Cardiac muscle cell (in vitro differentiated cells and primary cell): Measurements from ENCODE around the gene TMEM94. TPM values are rescaled to one million over a fixed set of nuclear protein-coding genes. Genes with fewer than 3 reads are reported as not detected.
A peak's percentile ranks its signal among the peaks of the same experiment; 100 is the strongest.

Experiments
- DNase-seq, 2 donors: peaks; one replicate each; pipeline versions ENCODE4 v3.0.0 to v3.0.0-alpha.2; 2010 to 2017; ENCODE audit warnings: low read depth in 1 of 2, low spot score in 1 of 2
- H3K27ac ChIP-seq: fragments of 200-600 bp; sonication (generic); 2 replicates; pipeline ENCODE4 v1.5.1; 2016
- H3K27me3 ChIP-seq: fragments of 200-600 bp; sonication (generic); 2 replicates; pipeline ENCODE4 v1.6.0; 2016; ENCODE audit warnings: control low read depth
- H3K36me3 ChIP-seq: fragments of 200-600 bp; sonication (generic); 2 replicates; pipeline ENCODE4 v1.5.1; 2016; ENCODE audit warnings: control low read depth
- H3K4me1 ChIP-seq: fragments of 200-600 bp; sonication (generic); 2 replicates; pipeline ENCODE4 v1.8.1; 2017; ENCODE audit warnings: low read depth, mild to moderate bottlenecking, mixed run types
- H3K4me3 ChIP-seq: fragments of 200-600 bp; sonication (generic); 2 replicates; pipeline ENCODE4 v1.5.1; 2016; ENCODE audit warnings: mild to moderate bottlenecking
- H3K9me3 ChIP-seq: fragments of 200-600 bp; sonication (generic); 2 replicates; pipeline ENCODE4 v1.5.1; 2017; ENCODE audit warnings: low read depth, mild to moderate bottlenecking, control low read depth
- polyA plus RNA-seq: library from polyadenylated mRNA; unstranded; fragments of >200 nt; fragmentation: Nextera tagmentation; extraction: Ambion mirVana; gene quantifications from 2 replicates; pipeline ENCODE4 v1.2.1, GENCODE V29; 2016
- total RNA-seq: library from RNA; depleted of rRNA; stranded (reverse); fragments of >200 nt; gene quantifications from 2 replicates; pipeline ENCODE4 v1.2.3, GENCODE V29; 2016
- TF ChIP-seq, protein P1 (sequence below): IDR thresholded peaks from 2 replicates; pipeline ENCODE4 v1.5.1; 2012; ENCODE audit warnings: low read depth, mild to moderate bottlenecking, low read length

TMEM94 gene
- total and polyA plus RNA-seq, 2 experiments from 2014 or later: 74.2 to 105 TPM

DNA sequence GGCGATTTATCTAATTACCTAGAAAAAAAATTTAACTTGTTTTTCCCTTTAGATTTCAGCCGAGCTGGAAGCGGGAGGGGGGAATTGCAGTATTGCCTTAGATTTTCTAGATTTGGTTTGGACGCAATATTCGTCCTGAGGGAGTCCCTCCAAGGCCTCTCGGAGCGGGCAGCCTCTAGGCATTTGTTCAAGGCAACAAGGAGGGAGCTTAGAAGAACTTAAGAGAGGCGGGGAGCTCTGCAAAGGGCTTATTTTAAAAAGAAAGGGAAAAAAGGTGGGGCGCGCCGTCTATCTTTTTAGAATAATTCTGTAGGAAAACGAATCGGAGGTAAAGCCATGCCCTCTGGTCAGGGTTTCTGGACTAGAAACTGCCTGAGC, 407 bp upstream of the TMEM94 start:
- H3K36me3 ChIP-seq: no peaks in the 10 kb centered on the region
- H3K27ac ChIP-seq: peak overlapping the region; percentile 70
- no peaks in the 10 kb centered on the region for H3K9me3 ChIP-seq
- peak overlapping the region; percentile 21 for H3K4me3 ChIP-seq
- H3K4me1 ChIP-seq: peaks cover 20% of the 10 kb centered on the region
- TF ChIP-seq, protein P1, sequence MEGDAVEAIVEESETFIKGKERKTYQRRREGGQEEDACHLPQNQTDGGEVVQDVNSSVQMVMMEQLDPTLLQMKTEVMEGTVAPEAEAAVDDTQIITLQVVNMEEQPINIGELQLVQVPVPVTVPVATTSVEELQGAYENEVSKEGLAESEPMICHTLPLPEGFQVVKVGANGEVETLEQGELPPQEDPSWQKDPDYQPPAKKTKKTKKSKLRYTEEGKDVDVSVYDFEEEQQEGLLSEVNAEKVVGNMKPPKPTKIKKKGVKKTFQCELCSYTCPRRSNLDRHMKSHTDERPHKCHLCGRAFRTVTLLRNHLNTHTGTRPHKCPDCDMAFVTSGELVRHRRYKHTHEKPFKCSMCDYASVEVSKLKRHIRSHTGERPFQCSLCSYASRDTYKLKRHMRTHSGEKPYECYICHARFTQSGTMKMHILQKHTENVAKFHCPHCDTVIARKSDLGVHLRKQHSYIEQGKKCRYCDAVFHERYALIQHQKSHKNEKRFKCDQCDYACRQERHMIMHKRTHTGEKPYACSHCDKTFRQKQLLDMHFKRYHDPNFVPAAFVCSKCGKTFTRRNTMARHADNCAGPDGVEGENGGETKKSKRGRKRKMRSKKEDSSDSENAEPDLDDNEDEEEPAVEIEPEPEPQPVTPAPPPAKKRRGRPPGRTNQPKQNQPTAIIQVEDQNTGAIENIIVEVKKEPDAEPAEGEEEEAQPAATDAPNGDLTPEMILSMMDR: no peak
- no peak for DNase-seq
- no peaks in the 10 kb centered on the region for H3K27me3 ChIP-seq

DNA sequence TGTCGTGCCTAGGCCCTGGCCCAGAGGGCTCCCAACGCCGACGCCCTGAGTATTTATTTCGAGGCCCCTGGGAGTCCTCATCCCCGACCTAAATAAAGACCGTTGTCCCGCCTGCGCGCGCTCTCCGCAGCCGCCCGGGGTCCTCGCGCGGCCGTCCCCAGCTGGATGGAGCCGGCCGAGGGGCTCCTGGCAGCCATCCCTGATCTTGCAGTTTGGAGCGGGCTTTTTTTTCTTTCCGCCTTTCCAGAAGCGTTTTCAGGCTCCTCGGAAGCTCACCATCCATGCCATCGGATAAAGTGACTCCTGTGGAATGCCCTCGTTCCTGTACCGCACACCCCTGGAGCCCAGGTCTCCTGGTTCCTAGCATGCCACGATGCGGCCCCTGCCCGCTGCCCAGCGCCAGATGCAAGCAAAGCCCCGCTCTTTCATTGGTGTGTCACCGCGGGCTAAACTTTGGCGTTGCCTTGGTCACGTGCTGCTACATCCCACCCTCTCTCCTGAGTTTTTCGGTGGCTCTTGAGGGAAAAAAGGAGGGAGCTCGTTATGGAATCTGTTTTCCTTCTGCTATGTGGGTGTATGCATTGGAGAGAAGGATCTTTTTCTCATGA, 716 bp downstream of the TMEM94 start:
- Histone ChIP-seq H3K4me1 (peaks cover 20% of the 10 kb centered on the region), H3K36me3 (no peaks in the 10 kb centered on the region), H3K27me3 (no peaks in the 10 kb centered on the region), H3K27ac (peak overlapping the region; percentile 72), H3K9me3 (no peaks in the 10 kb centered on the region), H3K4me3 (peak overlapping the region; percentile 42)
- TF ChIP-seq, protein P1: no peak
- DNase-seq: peak; percentile 54 to 56

DNA sequence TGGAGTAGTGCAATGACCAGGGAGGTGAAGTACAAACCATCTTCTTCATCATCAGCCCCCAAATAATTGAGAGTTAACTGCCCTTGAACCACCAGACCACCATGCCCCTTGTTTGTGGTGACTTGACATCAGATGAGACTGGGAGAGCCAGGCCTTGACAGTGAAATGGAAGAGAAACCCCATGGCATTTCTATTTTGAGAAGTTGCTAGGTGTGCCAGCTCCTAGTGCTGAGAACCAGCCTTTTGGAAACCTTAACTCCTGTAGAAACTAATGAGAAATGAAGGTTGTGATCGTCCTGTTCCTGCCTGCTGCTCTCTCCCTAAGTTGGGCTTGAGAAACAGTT, 2.8 kb downstream of the TMEM94 start:
- no peaks in the 10 kb centered on the region for H3K36me3 ChIP-seq
- peak overlapping the region; percentile 65 for H3K27ac ChIP-seq
- no peaks in the 10 kb centered on the region for H3K9me3 ChIP-seq
- TF ChIP-seq, protein P1: no peak
- H3K4me1 ChIP-seq: peaks cover 20% of the 10 kb centered on the region
- H3K4me3 ChIP-seq: no peak overlapping the region
- no peak for DNase-seq
- H3K27me3 ChIP-seq: no peaks in the 10 kb centered on the region

DNA sequence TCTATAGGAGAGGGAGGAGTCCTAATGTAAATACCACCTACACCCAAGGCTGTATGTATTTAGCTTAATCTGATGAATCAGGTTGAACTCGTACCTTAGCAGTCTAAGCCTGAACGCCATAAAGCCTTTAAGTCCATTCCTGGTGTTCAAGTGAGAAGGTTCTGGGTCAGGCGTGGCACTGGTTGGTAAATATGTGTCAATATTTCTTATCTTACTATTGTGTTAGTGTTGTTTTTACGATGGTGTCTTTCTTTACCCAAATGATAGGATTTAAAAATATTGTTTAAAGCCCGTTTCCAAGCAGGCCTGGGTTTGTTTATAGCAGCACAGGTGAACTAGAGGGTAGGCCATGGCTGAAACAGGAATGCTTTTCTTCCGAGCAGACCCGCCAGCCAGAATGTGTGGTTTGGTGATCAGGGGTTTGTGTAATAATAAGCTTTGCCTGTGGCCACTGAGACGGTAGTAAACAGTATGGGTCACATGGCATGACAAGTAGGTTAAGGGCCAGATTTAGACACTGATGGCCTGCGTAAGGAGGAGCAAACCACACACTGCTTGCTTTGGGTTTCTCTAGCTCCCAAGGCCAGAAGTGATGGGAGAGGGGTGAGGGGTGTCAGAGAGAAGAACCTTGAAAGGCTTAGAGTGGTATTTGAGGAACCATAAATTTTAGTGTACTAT, 3.3 kb downstream of the TMEM94 start:
- no peak for DNase-seq

DNA sequence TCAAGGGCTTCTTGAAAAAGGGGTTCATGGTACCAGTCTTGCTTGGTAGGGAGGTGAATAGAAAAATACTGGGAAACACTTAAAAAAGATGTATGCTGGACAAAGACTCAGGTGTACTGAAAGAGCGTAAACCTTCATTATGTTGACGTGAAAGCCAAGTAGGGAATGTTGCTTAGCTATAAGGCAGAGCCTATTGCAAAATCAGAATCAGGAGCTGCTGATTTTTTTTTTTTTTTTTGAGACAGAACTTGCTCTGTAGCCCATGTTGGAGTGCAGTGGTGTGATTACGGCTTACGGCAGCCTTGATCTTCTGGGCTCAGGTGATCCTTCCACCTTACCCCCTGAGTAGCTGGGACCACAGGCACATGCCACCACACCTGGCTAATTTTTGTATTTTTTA, 3.9 kb downstream of the TMEM94 start:
- peaks cover 20% of the 10 kb centered on the region for H3K4me1 ChIP-seq
- H3K4me3 ChIP-seq: no peak overlapping the region
- DNase-seq: no peak
- H3K9me3 ChIP-seq: no peaks in the 10 kb centered on the region
- no peaks in the 10 kb centered on the region for H3K36me3 ChIP-seq
- TF ChIP-seq, protein P1: no peak
- H3K27me3 ChIP-seq: no peaks in the 10 kb centered on the region
- no peak overlapping the region for H3K27ac ChIP-seq

More for the DNA sequence above, 3.3 kb downstream of the TMEM94 start:
- Histone ChIP-seq H3K4me1 (peaks cover 20% of the 10 kb centered on the region), H3K27me3 (no peaks in the 10 kb centered on the region), H3K27ac (peak overlapping the region; percentile 65), H3K36me3 (no peaks in the 10 kb centered on the region), H3K9me3 (no peaks in the 10 kb centered on the region), H3K4me3 (no peak overlapping the region)
- TF ChIP-seq, protein P1: no peak
